ENCODE results near the gene MTHFR. TPM values are rescaled to one million over a fixed set of nuclear protein-coding genes. Genes with fewer than 3 reads are reported as not detected.

The MTHFR gene
- polyA plus RNA-seq, 1 of the 3 experiments (the other 2 are of a cell fraction) = 5.3 TPM

- TF ChIP-seq CTCF (IDR thresholded peaks at IDR 0.05) = no peak
- TF ChIP-seq CHD2 (IDR thresholded peaks at IDR 0.05; ENCODE audit: low read length, partially characterized antibody) = no peak
- TF ChIP-seq EZH2phosphoT487 (IDR thresholded peaks at IDR 0.05; ENCODE audit: borderline replicate concordance, low read depth) = no peak
Measured at GRCh38 chr1:11744287-11744686, 61.5 kb downstream of the MTHFR start (continued).

- WGBS (ENCODE audit: low lambda C conversion rate) = 98% methylated on average over 5 of the region's 5 CpGs
- no peak for DNase-seq
- no peaks in the 10 kb centered on the region for H3K27me3 ChIP-seq (ENCODE audit: insufficient read depth)
- no peaks in the 10 kb centered on the region for H4K20me1 ChIP-seq (ENCODE audit: insufficient read depth)
- no peak overlapping the region for H3K27ac ChIP-seq (ENCODE audit: low read depth in 2 of 2, low read length in 1 of 2)
- no peaks in the 10 kb centered on the region for H3F3A ChIP-seq (replicated peaks; ENCODE audit: insufficient read depth)
- no peak overlapping the region for H3K4me2 ChIP-seq
- H3K79me2 ChIP-seq (ENCODE audit: insufficient read depth) = peaks cover 10% of the 10 kb centered on the region; the same call in 1 of the 2 replicates
- POLR2A ChIA-PET = no interaction called here
- peaks cover 0 to 13% of the 10 kb centered on the region in 2 experiments; a peak in 2 of 4 replicates for H3K4me1 ChIP-seq (ENCODE audit: control insufficient read depth in 1 of 2, insufficient read depth in 2 of 2, low read depth in 1 of 2, low read length in 1 of 2)
- peaks cover 0 to 4% of the 10 kb centered on the region in 2 experiments for H3K36me3 ChIP-seq (replicated peaks in 1 of 2; ENCODE audit: control insufficient read depth in 1 of 2, insufficient read depth in 2 of 2, low read length in 1 of 2)
- no peak overlapping the region for H3K9ac ChIP-seq
- CTCF ChIA-PET = interaction anchor here (2.7 kb wide), 1 partner anchor 22 kb away, joined by 10 read pairs; no protein-coding TSS in a partner anchor
- H2AFZ ChIP-seq (ENCODE audit: low read depth) = no peak overlapping the region
- TF ChIP-seq RFX5 (IDR thresholded peaks at IDR 0.05; ENCODE audit: low read length) (no peak), ZBTB33 (IDR thresholded peaks at IDR 0.05; ENCODE audit: borderline replicate concordance, low read depth) (no peak), NRF1 (IDR thresholded peaks at IDR 0.05; ENCODE audit: low read depth, low read length) (no peak), TCF12 (IDR thresholded peaks at IDR 0.05) (no peak), RAD21 (IDR thresholded peaks at IDR 0.05; ENCODE audit: low read length) (no peak), ELF1 (IDR thresholded peaks at IDR 0.05) (no peak), EP300 (IDR thresholded peaks at IDR 0.05; ENCODE audit: borderline replicate concordance in 1 of 2, low read depth in 1 of 2, low read length in 1 of 2) (no peak), GABPA (IDR thresholded peaks at IDR 0.05; ENCODE audit: low read depth) (no peak), USF1 (IDR thresholded peaks at IDR 0.05; ENCODE audit: borderline replicate concordance, low read depth) (no peak), CHD2 (IDR thresholded peaks at IDR 0.05; ENCODE audit: low read length, partially characterized antibody) (no peak), EZH2phosphoT487 (IDR thresholded peaks at IDR 0.05; ENCODE audit: borderline replicate concordance, low read depth) (no peak), TAF1 (IDR thresholded peaks at IDR 0.05; ENCODE audit: borderline replicate concordance, low read depth, low read length) (no peak), JUND (IDR thresholded peaks at IDR 0.05) (no peak), FOXM1 (IDR thresholded peaks at IDR 0.05; ENCODE audit: low read depth) (no peak), MEF2A (IDR thresholded peaks at IDR 0.05; ENCODE audit: borderline replicate concordance, low read depth) (no peak), FOXJ3 (CRISPR knock-in tag; IDR thresholded peaks at IDR 0.05) (no peak), IRF3 (IDR thresholded peaks at IDR 0.05; ENCODE audit: low read depth, low read length) (no peak), REST (IDR thresholded peaks at IDR 0.05; ENCODE audit: low read depth, low read length) (no peak)
- H3K9me2 ChIP-seq = no peaks in the 10 kb centered on the region
- H3K4me3 ChIP-seq (ENCODE audit: low read depth in 2 of 2, low read length in 1 of 2) = no peak overlapping the region
- H3K9me3 ChIP-seq = no peaks in the 10 kb centered on the region
Measured at GRCh38 chr1:11741919-11742558, 63.7 kb downstream of the MTHFR start.

Measured in SK-N-SH (cell line).